ENCODE data around the gene PPP2R1B. TPM values are rescaled to one million over a fixed set of nuclear protein-coding genes. Genes with fewer than 3 reads are reported as not detected.
A peak's percentile ranks its signal among the peaks of the same experiment; 100 is the strongest.

Gene PPP2R1B
- total RNA-seq, 1 donor from 2014 or later: 79.5 TPM

- DNase-seq (ENCODE audit: low spot score): no peak
- ATAC-seq: peak; percentile 50
Measured at GRCh38 chr11:111749646-111750045, 16.5 kb downstream of the PPP2R1B start.

- ATAC-seq: peak; percentile 48
Measured at GRCh38 chr11:111748035-111748804, 18.0 kb downstream of the PPP2R1B start.

GRCh38 chr11:111745719-111746504, 20.3 kb downstream of the PPP2R1B start:
- no peak for ATAC-seq
- DNase-seq (ENCODE audit: low spot score): no peak

More at GRCh38 chr11:111748035-111748804, 18.0 kb downstream of the PPP2R1B start:
- DNase-seq (ENCODE audit: low spot score): no peak

GRCh38 chr11:111743700-111744099, 22.5 kb downstream of the PPP2R1B start:
- DNase-seq (ENCODE audit: low spot score) (no peak), ATAC-seq (no peak)

GRCh38 chr11:111741751-111742150, 24.4 kb downstream of the PPP2R1B start:
- no peak for ATAC-seq

GRCh38 chr11:111739299-111739698, 26.9 kb downstream of the PPP2R1B start:
- DNase-seq (ENCODE audit: low spot score): no peak
- ATAC-seq: no peak

More at GRCh38 chr11:111741751-111742150, 24.4 kb downstream of the PPP2R1B start:
- DNase-seq (ENCODE audit: low spot score): no peak

- DNase-seq (ENCODE audit: low spot score) (no peak), ATAC-seq (no peak)
Measured at GRCh38 chr11:111737444-111738210, 28.6 kb downstream of the PPP2R1B start.

GRCh38 chr11:111736621-111737443, 29.4 kb downstream of the PPP2R1B start:
- ATAC-seq (peak; percentile 42), DNase-seq (ENCODE audit: low spot score) (peak; percentile 80)

GRCh38 chr11:111736181-111736590, 30.0 kb downstream of the PPP2R1B start:
- no peak for ATAC-seq
- no peak for DNase-seq (ENCODE audit: low spot score)

GRCh38 chr11:111735262-111736116, 30.7 kb downstream of the PPP2R1B start:
- DNase-seq (ENCODE audit: low spot score) (peak; percentile 86), ATAC-seq (peak; percentile 51)

- no peak for DNase-seq (ENCODE audit: low spot score)
- no peak for ATAC-seq
Measured at GRCh38 chr11:111734954-111735261, 31.3 kb downstream of the PPP2R1B start.

- ATAC-seq: no peak
- no peak for DNase-seq (ENCODE audit: low spot score)
Measured at GRCh38 chr11:111734101-111734953, 31.9 kb downstream of the PPP2R1B start.

- peak; percentile 2 for ATAC-seq
- peak; percentile 62 for DNase-seq (ENCODE audit: low spot score)
Measured at GRCh38 chr11:111733611-111734088, 32.5 kb downstream of the PPP2R1B start.

- DNase-seq (ENCODE audit: low spot score) (no peak), ATAC-seq (no peak)
Measured at GRCh38 chr11:111733016-111733415, 33.2 kb downstream of the PPP2R1B start.

- ATAC-seq (no peak), DNase-seq (ENCODE audit: low spot score) (no peak)
Measured at GRCh38 chr11:111731821-111732220, 34.4 kb downstream of the PPP2R1B start.

- ATAC-seq (peak; percentile 52), DNase-seq (ENCODE audit: low spot score) (peak; percentile 91)
Measured at GRCh38 chr11:111730871-111731591, 35.2 kb downstream of the PPP2R1B start.

GRCh38 chr11:111729831-111730311, 36.3 kb downstream of the PPP2R1B start:
- DNase-seq (ENCODE audit: low spot score): no peak

More at GRCh38 chr11:111729831-111730311, 36.3 kb downstream of the PPP2R1B start:
- no peak for ATAC-seq
